Vagina (tissue), 2 donors: ENCODE results near the gene ANKRD30B. TPM values are rescaled to one million over a fixed set of nuclear protein-coding genes. Genes with fewer than 3 reads are reported as not detected.
"Not testable (repeated sequence)": the region's sequence is repeated elsewhere in the genome, so short reads cannot be mapped to it uniquely, and the experiment has no call there.

Experiments
- DNase-seq, 2 donors: peaks; one replicate each; pipeline ENCODE4 v3.0.0-alpha.2; 2017; ENCODE audit errors: extremely low spot score in 2 of 2
- H3K27ac ChIP-seq: fragments of 200-600 bp; sonication (generic); one replicate; pipeline ENCODE4 v1.5.1; 2019
- H3K27me3 ChIP-seq: fragments of 200-600 bp; sonication (generic); one replicate; pipeline ENCODE4 v1.5.1; 2019
- H3K36me3 ChIP-seq, 2 donors: fragments of 200-600 bp; sonication (generic); one replicate each; pipeline ENCODE4 v1.5.1; 2017 to 2019
- H3K4me1 ChIP-seq: fragments of 200-600 bp; sonication (generic); one replicate; pipeline ENCODE4 v1.5.1; 2019
- H3K4me3 ChIP-seq, 2 donors: fragments of 200-600 bp; sonication (generic); 1 replicate in 1 of 2; 2 replicates in 1 of 2; pipeline ENCODE4 v1.5.1; 2016 to 2019
- H3K9me3 ChIP-seq: fragments of 200-600 bp; sonication (generic); one replicate; pipeline ENCODE4 v1.5.1; 2019
- CTCF ChIP-seq, 3 experiments: fragments of 450-650 bp in 2 of 3; fragments of 200-600 bp in 1 of 3; sonication (generic) in 1 of 3; IDR thresholded peaks; one replicate each; pipeline ENCODE4 v1.5.1; 2017 to 2019; ENCODE audit warnings: antibody characterized with exemption in 3 of 3, mild to moderate bottlenecking in 2 of 3, moderate library complexity in 2 of 3
- POLR2A ChIP-seq, 2 donors: fragments of 450-650 bp; IDR thresholded peaks; one replicate each; pipeline ENCODE4 v1.6.1; 2017; ENCODE audit warnings: antibody characterized with exemption in 2 of 2, mild to moderate bottlenecking in 2 of 2, moderate library complexity in 2 of 2
- POLR2AphosphoS5 ChIP-seq, 2 donors: sonication (generic); formaldehyde crosslinking; IDR thresholded peaks; one replicate each; pipeline ENCODE4 v1.9.0; 2017; ENCODE audit warnings: antibody characterized with exemption in 2 of 2, mild to moderate bottlenecking in 2 of 2, low read depth in 1 of 2; ENCODE audit not compliant: insufficient read depth in 1 of 2
- intact Hi-C: fragments of 100-400 bp; cut with DNase I; formaldehyde crosslinking; loops from one replicate; pipeline ENCODE4 v1.15.1; 2023
- total RNA-seq: library from RNA; depleted of rRNA; stranded (reverse); fragments of >200 nt; gene quantifications from one replicate; pipeline ENCODE4 v1.2.3, GENCODE V29; 2016

The ANKRD30B gene
- total RNA-seq, 1 donor from 2014 or later, result not detected

- no peak overlapping the region for H3K27ac ChIP-seq
- no peaks in the 10 kb centered on the region for H3K36me3 ChIP-seq
- H3K4me1 ChIP-seq, result no peaks in the 10 kb centered on the region
- H3K27me3 ChIP-seq, result no peaks in the 10 kb centered on the region
- intact Hi-C loops, result no loop called here
- no peak for DNase-seq
- H3K9me3 ChIP-seq, result no peaks in the 10 kb centered on the region
- H3K4me3 ChIP-seq, result no peak overlapping the region
- no peak for TF ChIP-seq POLR2AphosphoS5 (IDR thresholded peaks at IDR 0.05; ENCODE audit: insufficient read depth in 1 of 2, low read depth in 1 of 2)
- no peak for TF ChIP-seq POLR2A (IDR thresholded peaks at IDR 0.05)
- no peak for TF ChIP-seq CTCF (IDR thresholded peaks at IDR 0.05)
These were observed 36.2 kb downstream of the ANKRD30B start for GRCh38 chr18:14784133-14784532.

GRCh38 chr18:14796876-14797275 lies 48.9 kb downstream of the ANKRD30B start:
- DNase-seq, H3K4me3 ChIP-seq, H3K27me3 ChIP-seq, H3K9me3 ChIP-seq, H3K36me3 ChIP-seq, intact Hi-C loops, H3K27ac ChIP-seq, H3K4me1 ChIP-seq: not testable (repeated sequence)

GRCh38 chr18:14797969-14798764 lies 50.2 kb downstream of the ANKRD30B start:
- H3K27ac ChIP-seq, H3K9me3 ChIP-seq, intact Hi-C loops, H3K36me3 ChIP-seq, DNase-seq, H3K4me3 ChIP-seq, H3K4me1 ChIP-seq, H3K27me3 ChIP-seq: not testable (repeated sequence)

- H3K27ac ChIP-seq, H3K4me3 ChIP-seq, DNase-seq, H3K36me3 ChIP-seq, H3K27me3 ChIP-seq, H3K4me1 ChIP-seq, intact Hi-C loops, H3K9me3 ChIP-seq: not testable (repeated sequence)
These were observed 63.1 kb downstream of the ANKRD30B start for GRCh38 chr18:14811081-14811480.

- H3K9me3 ChIP-seq, intact Hi-C loops: not testable (repeated sequence)
These were observed 79.1 kb downstream of the ANKRD30B start for GRCh38 chr18:14826972-14827632.

GRCh38 chr18:14841607-14842006 lies 93.6 kb downstream of the ANKRD30B start:
- DNase-seq, H3K4me1 ChIP-seq, intact Hi-C loops, H3K4me3 ChIP-seq, H3K36me3 ChIP-seq, H3K9me3 ChIP-seq, H3K27me3 ChIP-seq, H3K27ac ChIP-seq: not testable (repeated sequence)

More at GRCh38 chr18:14826972-14827632, 79.1 kb downstream of the ANKRD30B start:
- H3K27ac ChIP-seq, DNase-seq, H3K27me3 ChIP-seq, H3K4me3 ChIP-seq, H3K36me3 ChIP-seq, H3K4me1 ChIP-seq: not testable (repeated sequence)

- H3K9me3 ChIP-seq, H3K27me3 ChIP-seq, H3K4me3 ChIP-seq, DNase-seq, H3K27ac ChIP-seq, intact Hi-C loops, H3K4me1 ChIP-seq, H3K36me3 ChIP-seq: not testable (repeated sequence)
These were observed 103.6 kb downstream of the ANKRD30B start for GRCh38 chr18:14851533-14851932.

- H3K9me3 ChIP-seq, intact Hi-C loops, H3K36me3 ChIP-seq, DNase-seq, H3K27me3 ChIP-seq, H3K27ac ChIP-seq, H3K4me3 ChIP-seq, H3K4me1 ChIP-seq: not testable (repeated sequence)
These were observed 107.7 kb downstream of the ANKRD30B start for GRCh38 chr18:14855634-14856033.

- H3K36me3 ChIP-seq, H3K4me1 ChIP-seq, H3K9me3 ChIP-seq, H3K27me3 ChIP-seq, DNase-seq, intact Hi-C loops, H3K4me3 ChIP-seq, H3K27ac ChIP-seq: not testable (repeated sequence)
These were observed 108.3 kb downstream of the ANKRD30B start for GRCh38 chr18:14856256-14856655.

GRCh38 chr18:14858514-14858913 lies 110.5 kb downstream of the ANKRD30B start:
- intact Hi-C loops, H3K9me3 ChIP-seq: not testable (repeated sequence)

GRCh38 chr18:14859995-14860394 lies 112.0 kb downstream of the ANKRD30B start:
- intact Hi-C loops, H3K4me1 ChIP-seq: not testable (repeated sequence)

More at GRCh38 chr18:14858514-14858913, 110.5 kb downstream of the ANKRD30B start:
- not testable (repeated sequence) for DNase-seq, H3K27ac ChIP-seq, H3K27me3 ChIP-seq, H3K4me1 ChIP-seq, H3K36me3 ChIP-seq, H3K4me3 ChIP-seq

GRCh38 chr18:14866426-14866825 lies 118.5 kb downstream of the ANKRD30B start:
- H3K36me3 ChIP-seq, intact Hi-C loops, H3K4me1 ChIP-seq, H3K9me3 ChIP-seq, H3K27me3 ChIP-seq, H3K27ac ChIP-seq, H3K4me3 ChIP-seq: not testable (repeated sequence)
- DNase-seq, result peak in 1 of 2 donors; percentile 65

More at GRCh38 chr18:14859995-14860394, 112.0 kb downstream of the ANKRD30B start:
- DNase-seq, H3K27me3 ChIP-seq, H3K36me3 ChIP-seq, H3K4me3 ChIP-seq, H3K9me3 ChIP-seq, H3K27ac ChIP-seq: not testable (repeated sequence)
